HG03571 (cell line): ENCODE data around the gene PPP1R14B.
A peak's percentile ranks its signal among the peaks of the same experiment; 100 is the strongest.

Source experiments
- ATAC-seq: cut with Tn5 transposase; IDR thresholded peaks from one replicate; pipeline ENCODE4 v1.9.1; 2021; ENCODE audit not compliant: unreplicated experiment

Gene PPP1R14B

GRCh38 chr11:64281957-64282770, 35.4 kb upstream of the PPP1R14B start:
- ATAC-seq, result no peak

GRCh38 chr11:64278576-64279190, 31.9 kb upstream of the PPP1R14B start:
- no peak for ATAC-seq

- ATAC-seq, result no peak
Observed at GRCh38 chr11:64276653-64277431, 30.1 kb upstream of the PPP1R14B start.

GRCh38 chr11:64275841-64276240, 29.1 kb upstream of the PPP1R14B start:
- no peak for ATAC-seq

GRCh38 chr11:64275031-64275800, 28.5 kb upstream of the PPP1R14B start:
- ATAC-seq, result no peak

- ATAC-seq, result peak; percentile 54
Observed at GRCh38 chr11:64269540-64270220, 22.9 kb upstream of the PPP1R14B start.

GRCh38 chr11:64268893-64269539, 22.3 kb upstream of the PPP1R14B start:
- ATAC-seq, result peak; percentile 14

- ATAC-seq, result no peak
Observed at GRCh38 chr11:64268025-64268892, 21.5 kb upstream of the PPP1R14B start.

GRCh38 chr11:64267207-64267945, 20.6 kb upstream of the PPP1R14B start:
- ATAC-seq, result no peak

- no peak for ATAC-seq
Observed at GRCh38 chr11:64266339-64266738, 19.6 kb upstream of the PPP1R14B start.

GRCh38 chr11:64265176-64266160, 18.7 kb upstream of the PPP1R14B start:
- ATAC-seq, result no peak

- ATAC-seq, result no peak
Observed at GRCh38 chr11:64264371-64264852, 17.7 kb upstream of the PPP1R14B start.

GRCh38 chr11:64263947-64264317, 17.2 kb upstream of the PPP1R14B start:
- ATAC-seq, result no peak

- no peak for ATAC-seq
Observed at GRCh38 chr11:64263021-64263946, 16.5 kb upstream of the PPP1R14B start.

GRCh38 chr11:64262271-64263002, 15.7 kb upstream of the PPP1R14B start:
- no peak for ATAC-seq
